Stromal cell of bone marrow (primary cell): ENCODE results near the gene NEDD9.

Experiments used
- DNase-seq: peaks from one replicate; pipeline ENCODE4 v3.0.0-alpha.2; 2012; ENCODE audit warnings: low read depth

NEDD9 gene

DNA sequence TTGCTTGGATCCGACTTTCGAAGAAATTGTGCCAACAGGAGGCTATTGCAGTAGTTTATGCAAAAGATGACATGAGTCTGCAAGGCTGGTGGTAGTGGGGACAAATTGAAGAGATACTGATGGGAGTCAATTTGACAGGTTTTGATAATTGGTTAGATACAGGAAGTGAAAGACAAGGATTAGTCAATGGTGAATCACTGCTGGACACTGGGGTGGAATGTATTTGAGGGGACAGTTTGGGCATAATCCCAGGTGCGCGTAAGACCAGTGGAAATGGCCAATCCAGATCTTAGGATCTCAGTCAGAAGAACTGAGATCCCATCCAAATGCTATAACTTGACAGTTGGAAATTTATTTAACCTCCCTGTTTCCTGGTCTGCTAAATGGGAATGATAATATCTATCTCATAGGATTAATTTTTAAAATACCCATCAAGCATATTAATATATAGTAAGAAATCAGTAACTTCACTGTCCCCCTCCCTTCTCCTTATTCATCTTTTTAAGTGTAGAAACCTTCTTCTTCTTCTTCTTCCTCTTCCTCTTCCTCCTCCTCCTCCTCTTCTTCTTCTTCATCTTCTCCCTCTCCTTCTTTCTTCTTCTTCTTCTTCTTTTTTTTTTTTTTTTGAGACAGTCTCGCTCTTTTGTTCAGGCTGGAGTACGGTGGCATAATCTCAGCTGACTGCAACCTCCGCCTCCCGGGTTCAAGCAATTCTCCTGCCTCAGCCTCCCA is 90.0 kb downstream of the NEDD9 start:
- no peak for DNase-seq

DNA sequence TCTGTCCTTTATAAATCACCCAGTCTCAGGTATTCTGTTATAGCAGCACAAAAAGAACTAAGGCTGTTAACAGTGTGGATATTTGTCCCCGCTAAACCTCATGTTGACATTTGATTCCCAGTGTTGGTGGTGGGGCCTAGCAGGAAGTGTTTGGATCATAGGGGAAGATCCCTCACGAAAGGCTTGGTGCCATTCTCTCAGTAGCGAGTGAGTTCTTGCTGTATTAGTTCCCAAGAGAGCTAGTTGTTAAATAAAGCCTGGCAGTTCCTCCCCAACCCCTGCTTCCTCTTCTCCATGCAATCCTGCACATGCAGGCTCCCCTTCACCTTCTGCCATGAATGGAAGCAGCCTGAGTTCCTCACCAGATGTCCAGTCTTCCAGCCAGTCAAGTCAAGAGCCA is 91.2 kb downstream of the NEDD9 start:
- DNase-seq = no peak

DNA sequence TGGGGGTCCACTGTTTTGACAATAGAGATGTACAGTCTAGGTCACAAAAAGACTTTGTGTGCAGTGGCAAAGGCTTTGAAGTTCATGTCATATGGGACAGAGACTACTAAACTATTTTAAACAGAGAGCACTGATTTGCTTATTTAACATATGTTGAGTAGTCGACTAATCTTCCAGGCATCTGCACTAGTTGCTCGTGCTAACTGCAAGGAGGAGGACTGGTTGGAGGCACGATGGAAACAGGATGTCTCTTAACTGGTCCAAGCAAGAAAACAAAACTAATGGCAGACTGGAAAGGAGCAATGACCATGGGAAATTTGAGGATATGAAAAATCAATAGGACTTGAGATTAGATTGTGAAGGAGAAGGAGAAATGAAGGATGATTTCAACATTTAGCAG is 92.4 kb downstream of the NEDD9 start:
- DNase-seq = no peak

DNA sequence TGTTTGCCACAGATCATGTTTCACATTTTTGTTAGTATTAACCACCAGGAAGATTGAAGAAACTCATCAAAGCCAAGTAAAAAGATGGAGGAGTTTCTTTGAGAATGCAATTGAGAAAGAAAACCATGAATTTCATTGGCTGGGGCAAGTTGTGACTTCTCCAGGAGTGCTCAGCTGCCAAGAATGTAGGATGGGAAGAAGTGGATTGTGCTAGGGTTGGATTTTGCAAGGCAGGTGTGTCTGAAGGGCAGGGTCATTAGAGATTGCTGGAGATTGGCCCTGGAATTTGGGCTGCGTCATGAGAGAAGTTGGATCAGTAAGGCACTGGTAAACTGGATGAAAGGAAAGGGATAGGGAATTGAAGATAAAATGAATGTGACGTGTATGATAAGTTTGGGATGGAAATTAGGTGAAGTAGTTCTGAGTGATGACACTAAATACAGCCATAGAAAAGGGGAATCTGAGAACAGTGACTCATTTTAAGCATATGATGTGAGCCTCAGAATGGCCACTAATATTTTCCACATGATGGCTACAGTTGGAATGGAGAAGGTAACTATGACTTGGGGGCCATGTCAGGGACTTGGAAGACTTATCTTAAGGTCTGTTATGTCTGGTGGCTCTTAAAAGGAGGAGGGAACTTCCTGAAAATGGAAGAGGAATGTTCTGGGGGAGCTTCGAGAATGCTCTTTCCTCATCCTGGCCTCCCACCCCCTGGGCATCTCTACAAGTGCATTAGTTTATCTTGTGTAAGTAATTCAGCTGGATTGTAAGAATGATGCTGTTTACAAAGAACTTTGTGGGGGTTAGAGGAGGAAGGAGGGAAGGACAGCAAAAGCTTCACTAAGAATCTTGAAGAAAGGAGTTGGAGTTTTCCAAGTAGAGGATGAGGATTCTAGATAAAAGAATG is 93.2 kb downstream of the NEDD9 start:
- DNase-seq = no peak

DNA sequence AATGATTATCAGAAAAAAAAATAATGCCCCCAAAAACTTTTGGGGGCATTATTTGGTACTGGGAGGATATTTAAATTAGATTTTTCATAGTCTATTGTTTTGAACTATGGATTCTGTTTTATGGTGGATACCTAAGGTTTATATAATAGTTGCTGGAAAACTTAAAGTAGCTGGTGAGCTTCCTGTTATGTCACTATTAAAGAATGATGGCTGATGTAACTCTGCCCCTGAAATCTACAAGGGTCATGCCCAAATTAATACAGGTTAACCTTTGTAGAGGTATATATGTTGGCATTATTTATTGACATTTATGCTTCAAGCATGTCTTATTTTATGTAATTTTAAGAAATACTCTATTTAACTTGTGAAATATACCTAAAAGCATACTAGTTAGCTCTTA is 95.7 kb downstream of the NEDD9 start:
- DNase-seq = no peak
